Motor neuron (in vitro differentiated cells): Measurements from ENCODE around the gene PCSK4. TPM values are rescaled to one million over a fixed set of nuclear protein-coding genes. Genes with fewer than 3 reads are reported as not detected.

Experiments
- ATAC-seq, 8 experiments: fragments of 200-7000 bp; cut with Tn5 transposase; replicated peaks in 6 of 8; 2 replicates each; pipeline ENCODE4 v1.8.0; 2021; ENCODE audit warnings: mild to moderate bottlenecking in 8 of 8, moderate library complexity in 8 of 8
- H3K27ac ChIP-seq, 2 donors: fragments of 250-450 bp; sonication (Bioruptor Pico); 2 replicates each; pipeline ENCODE4 v1.9.0; 2021; ENCODE audit warnings: antibody characterized with exemption in 2 of 2, mild to moderate bottlenecking in 2 of 2, moderate library complexity in 1 of 2
- H3K4me1 ChIP-seq, 2 donors: fragments of 250-450 bp; sonication (Bioruptor Pico); replicated peaks in 1 of 2; 2 replicates each; pipeline ENCODE4 v1.6.1; 2021; ENCODE audit warnings: antibody characterized with exemption in 2 of 2, mild to moderate bottlenecking in 2 of 2, moderate library complexity in 1 of 2
- H3K4me3 ChIP-seq, 5 donors: fragments of 250-450 bp; sonication (Bioruptor Pico); 2 replicates each; pipeline ENCODE4 v1.9.0; 2021; ENCODE audit warnings: antibody characterized with exemption in 5 of 5, mild to moderate bottlenecking in 5 of 5, moderate library complexity in 4 of 5
- WGBS, 10 experiments: fragments of 450-650 bp; shearing (Covaris generic); methylation state at CpG; one replicate each; pipeline ENCODE4 v1.0.0; 2022; 5-methylcytosine and 5-hydroxymethylcytosine counted together
- in situ Hi-C, 9 experiments: fragments of 400-800 bp; cut with MboI; loops; one replicate each; pipeline ENCODE4 v1.15.0; 2021; ENCODE audit warnings: low sequenced_read_pairs in 9 of 9, low pct_unique_long_range_greater_than_20kb in 2 of 9; ENCODE audit not compliant: unreplicated experiment in 9 of 9
- total RNA-seq, 8 experiments: library from RNA; unstranded; fragments of 300-600 nt; gene quantifications; 2 replicates each; pipeline versions ENCODE4 v1.2.3 to v1.2.4, GENCODE V29; 2022

PCSK4 gene
- total RNA-seq, 8 experiments from 2014 or later, result 1.9 to 5.6 (median 4.4) TPM

- Histone ChIP-seq H3K4me1 (peaks cover 22 to 33% of the 10 kb centered on the region in 2 donors), H3K4me3 (no peak overlapping the region), H3K27ac (no peak overlapping the region)
- peak; percentile 4 to 75 (median 44) for ATAC-seq
- 40 to 100% methylated on average over 1 of the region's 42 CpGs; no CpG with 5 or more reads in 8 of the 10 experiments for WGBS, 10 experiments
- in situ Hi-C loops, result no loop called here
These were observed 34.6 kb downstream of the PCSK4 start for GRCh38 chr19:1455336-1456120.

- 73 to 100% (median 80%) methylated on average over 1 to 7 of the region's 22 CpGs; no CpG with 5 or more reads in 7 of the 10 experiments for WGBS, 10 experiments
- Histone ChIP-seq H3K4me3 (no peak overlapping the region), H3K27ac (no peak overlapping the region), H3K4me1 (peaks cover 22 to 35% of the 10 kb centered on the region in 2 donors)
- ATAC-seq, result no peak
- in situ Hi-C loops, result no loop called here
These were observed 35.2 kb downstream of the PCSK4 start for GRCh38 chr19:1455002-1455335.

- peaks cover 28 to 40% of the 10 kb centered on the region in 2 donors for H3K4me1 ChIP-seq
- H3K4me3 ChIP-seq, result peak overlapping the region in 3 of 5 donors; percentile 61 to 80 (median 65)
- WGBS, 10 experiments, result 0 to 80% (median 31%) methylated on average over 1 to 3 of the region's 33 CpGs; no CpG with 5 or more reads in 6 of the 10 experiments
- peak overlapping the region; percentile 92 to 98 for H3K27ac ChIP-seq
- ATAC-seq, result peak; percentile 4 to 42 (median 26)
- in situ Hi-C loops, result no loop called here
These were observed 36.4 kb downstream of the PCSK4 start for GRCh38 chr19:1453525-1454364.

DNA sequence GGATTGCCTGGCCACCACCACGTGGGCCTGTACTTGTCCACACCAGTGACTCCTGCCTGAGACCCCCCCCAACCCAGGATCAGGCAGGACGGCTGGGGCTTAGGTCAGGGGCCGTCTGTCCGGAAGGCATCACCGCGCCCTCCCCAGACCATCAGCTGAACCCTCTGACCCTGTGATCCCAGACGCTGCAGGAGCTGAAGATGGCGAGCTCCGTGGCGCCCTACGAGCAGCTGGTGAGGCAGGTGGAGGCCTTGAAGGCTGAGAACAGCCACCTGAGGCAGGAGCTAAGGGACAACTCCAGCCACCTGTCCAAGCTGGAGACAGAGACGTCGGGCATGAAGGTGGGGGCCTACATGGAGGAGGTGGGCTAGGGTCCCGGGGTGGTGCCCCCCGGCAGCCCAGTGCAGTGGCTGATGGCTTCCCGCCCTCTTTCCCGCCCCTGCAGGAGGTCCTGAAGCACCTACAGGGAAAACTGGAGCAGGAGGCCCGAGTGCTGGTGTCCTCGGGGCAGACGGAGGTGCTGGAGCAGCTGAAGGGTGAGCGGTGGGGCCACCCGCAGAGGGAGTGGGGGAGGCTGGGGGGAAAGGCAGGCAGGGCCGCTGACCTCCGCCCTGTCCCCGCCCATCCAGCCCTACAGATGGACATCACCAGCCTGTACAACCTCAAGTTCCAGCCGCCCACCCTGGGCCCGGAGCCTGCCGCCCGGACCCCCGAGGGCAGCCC, 37.2 kb downstream of the PCSK4 start:
- ATAC-seq, result no peak
- Histone ChIP-seq H3K4me3 (peak overlapping the region; percentile 48 to 80 (median 65)), H3K27ac (peak overlapping the region; percentile 92 to 98), H3K4me1 (peaks cover 29 to 41% of the 10 kb centered on the region in 2 donors)
- in situ Hi-C loops, result no loop called here
- 0 to 60% (median 20%) methylated on average over 1 to 4 of the region's 30 CpGs; no CpG with 5 or more reads in 6 of the 10 experiments for WGBS, 10 experiments

GRCh38 chr19:1451916-1452801, 38.0 kb downstream of the PCSK4 start:
- H3K4me3 ChIP-seq, result peak overlapping the region; percentile 48 to 80 (median 65)
- WGBS, 10 experiments, result 29 to 40% methylated on average over 1 to 2 of the region's 39 CpGs; no CpG with 5 or more reads in 8 of the 10 experiments
- H3K4me1 ChIP-seq, result peaks cover 34 to 41% of the 10 kb centered on the region in 2 donors
- peak in 5 of 8 experiments; percentile 31 to 58 (median 40) for ATAC-seq
- in situ Hi-C loops, result no loop called here
- H3K27ac ChIP-seq, result peak overlapping the region; percentile 92 to 98

DNA sequence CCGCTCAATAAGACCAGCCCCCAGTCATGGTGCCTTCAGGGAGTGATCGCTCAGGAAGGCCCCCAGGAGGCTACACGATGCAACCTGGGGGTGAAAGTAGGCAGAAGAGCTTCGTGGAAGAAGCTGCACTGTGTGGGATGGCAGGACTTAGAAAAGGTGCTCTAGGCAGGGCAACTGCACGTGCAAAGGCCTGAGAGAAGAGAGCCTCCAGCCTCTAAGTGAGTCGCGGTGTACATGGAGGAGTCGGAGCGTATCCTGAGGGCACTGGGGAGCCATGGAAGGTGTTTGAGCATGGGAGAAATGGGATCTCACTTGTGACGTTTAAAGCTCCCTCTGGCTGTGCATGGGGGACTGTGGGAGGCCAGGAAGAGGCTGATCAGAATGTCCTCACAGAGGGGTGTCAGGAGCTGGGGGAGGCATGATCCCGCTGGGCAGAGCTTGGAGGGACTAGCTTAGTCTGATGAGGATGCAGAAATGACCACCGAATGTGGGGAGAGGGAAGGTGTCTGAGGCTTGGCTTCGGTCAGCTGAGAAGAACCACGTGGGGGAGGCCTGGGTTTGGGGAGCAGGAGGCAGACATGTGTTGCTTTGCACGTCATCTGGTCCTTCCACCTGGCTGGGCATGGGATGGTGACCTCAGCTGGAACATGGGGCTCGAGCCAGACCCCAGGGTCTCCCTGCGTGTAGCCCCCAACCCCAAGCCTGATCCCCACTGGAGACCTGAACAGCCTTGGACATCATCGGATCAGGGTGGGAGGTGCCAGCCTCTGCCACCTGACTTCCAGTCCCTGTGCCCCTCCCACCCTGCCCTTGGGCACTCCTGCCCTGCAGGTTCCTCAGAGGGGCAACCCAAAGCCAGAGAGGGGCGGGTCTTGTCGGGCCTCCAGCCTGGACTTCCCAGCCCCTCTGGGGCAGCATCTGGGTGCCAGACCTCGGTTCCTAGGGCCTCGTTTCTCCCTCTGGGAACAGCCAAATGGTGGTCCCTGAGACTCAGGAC, 39.1 kb downstream of the PCSK4 start:
- H3K4me3 ChIP-seq, result peak overlapping the region; percentile 48 to 80 (median 65)
- peaks cover 36 to 46% of the 10 kb centered on the region in 2 donors for H3K4me1 ChIP-seq
- in situ Hi-C loops, result no loop called here
- no peak for ATAC-seq
- peak overlapping the region; percentile 92 to 98 for H3K27ac ChIP-seq
- 0 to 77% (median 60%) methylated on average over 1 to 11 of the region's 22 CpGs; no CpG with 5 or more reads in 4 of the 10 experiments for WGBS, 10 experiments

DNA sequence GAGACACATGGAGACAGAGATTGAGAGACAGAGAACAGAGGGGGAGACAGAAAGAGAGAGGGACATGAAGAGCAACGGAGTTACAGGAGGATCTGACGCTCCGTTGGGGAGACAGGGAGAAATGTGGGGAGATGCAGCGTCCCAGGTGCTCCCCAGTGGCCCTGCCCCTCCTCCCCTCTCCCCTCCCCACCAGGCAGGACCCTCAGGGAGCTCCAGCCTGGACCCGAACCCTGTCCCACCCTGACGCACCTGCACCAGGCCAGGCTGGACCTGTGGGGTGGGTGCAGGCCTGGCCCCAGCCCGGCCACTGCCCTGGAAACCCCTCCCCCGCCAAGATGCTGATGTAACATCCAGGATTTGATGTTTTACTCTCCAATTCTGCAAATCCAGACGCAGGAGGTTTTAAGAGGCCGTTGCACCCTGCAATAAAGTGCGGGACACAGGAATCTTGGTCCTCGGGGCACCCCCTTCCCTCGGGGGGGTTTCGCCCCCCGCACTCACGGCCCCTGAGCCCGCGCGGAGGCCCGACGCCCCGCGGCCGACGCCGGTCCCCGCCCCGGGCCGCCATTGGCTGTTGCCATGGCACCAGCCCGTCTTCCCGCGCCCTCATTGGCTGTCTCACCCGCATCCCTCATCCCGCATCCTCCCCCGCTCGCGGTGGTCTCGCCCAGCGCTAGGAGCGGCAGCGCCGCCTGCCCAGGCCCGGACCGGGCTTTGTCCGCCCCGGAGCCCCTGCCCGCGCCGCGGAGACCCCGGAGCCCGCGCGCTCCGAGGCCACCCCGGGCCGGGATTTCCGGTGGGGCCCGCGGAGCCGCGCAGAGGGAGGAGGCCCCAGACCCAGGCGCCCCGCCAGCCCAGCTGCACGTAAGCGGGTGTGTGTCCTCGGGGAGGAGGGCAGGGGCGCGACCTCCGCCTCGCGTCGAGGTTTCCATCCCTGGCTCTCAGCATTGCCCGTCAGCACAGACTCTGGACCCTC, 40.4 kb downstream of the PCSK4 start, which contains the start of gene APC2:
Gene APC2, plus strand, starts transcription at position 655 of the 976 bp plus-strand sequence. CDS start 2,881 bp downstream, outside the sequence.
- Histone ChIP-seq H3K27ac (peak within 1 kb of the TSS; percentile 92 to 98), H3K4me3 (peak within 1 kb of the TSS; percentile 48 to 80 (median 65)), H3K4me1 (peaks cover 36 to 46% of the 10 kb centered on the region in 2 donors)
- in situ Hi-C loops, result no loop called here
- WGBS, 10 experiments, result 0 to 20% (median 3%) methylated on average over 1 to 8 of the region's 74 CpGs; no CpG with 5 or more reads in 4 of the 10 experiments
- ATAC-seq, result peak; percentile 12 to 62 (median 52)

GRCh38 chr19:1447944-1448343, 42.2 kb downstream of the PCSK4 start:
- in situ Hi-C loops, result no loop called here
- no peak overlapping the region for H3K27ac ChIP-seq
- 60 to 100% (median 87%) methylated on average over 1 to 4 of the region's 9 CpGs; no CpG with 5 or more reads in 5 of the 10 experiments for WGBS, 10 experiments
- H3K4me3 ChIP-seq, result no peak overlapping the region
- no peak for ATAC-seq
- H3K4me1 ChIP-seq, result peaks cover 25 to 35% of the 10 kb centered on the region in 2 donors

GRCh38 chr19:1447504-1447903, 42.6 kb downstream of the PCSK4 start:
- WGBS, 10 experiments, result 0 to 60% (median 20%) methylated on average over 1 to 2 of the region's 4 CpGs; no CpG with 5 or more reads in 5 of the 10 experiments
- no peak overlapping the region for H3K27ac ChIP-seq
- peak overlapping the region in 4 of 5 donors; percentile 50 to 80 (median 68) for H3K4me3 ChIP-seq
- H3K4me1 ChIP-seq, result peaks cover 22 to 30% of the 10 kb centered on the region in 2 donors
- no peak for ATAC-seq
- in situ Hi-C loops, result no loop called here
